HG02610 (cell line): ENCODE data around the gene STX18.
"Not testable (repeated sequence)": the region's sequence is repeated elsewhere in the genome, so short reads cannot be mapped to it uniquely, and the experiment has no call there.

Experiments used
- ATAC-seq: cut with Tn5 transposase; IDR thresholded peaks from one replicate; pipeline ENCODE4 v1.9.1; 2021; ENCODE audit warnings: mild to moderate bottlenecking, moderate library complexity; ENCODE audit not compliant: unreplicated experiment

Gene STX18

GRCh38 chr4:4555916-4556315 lies 14.1 kb upstream of the STX18 start:
- ATAC-seq = no peak

DNA sequence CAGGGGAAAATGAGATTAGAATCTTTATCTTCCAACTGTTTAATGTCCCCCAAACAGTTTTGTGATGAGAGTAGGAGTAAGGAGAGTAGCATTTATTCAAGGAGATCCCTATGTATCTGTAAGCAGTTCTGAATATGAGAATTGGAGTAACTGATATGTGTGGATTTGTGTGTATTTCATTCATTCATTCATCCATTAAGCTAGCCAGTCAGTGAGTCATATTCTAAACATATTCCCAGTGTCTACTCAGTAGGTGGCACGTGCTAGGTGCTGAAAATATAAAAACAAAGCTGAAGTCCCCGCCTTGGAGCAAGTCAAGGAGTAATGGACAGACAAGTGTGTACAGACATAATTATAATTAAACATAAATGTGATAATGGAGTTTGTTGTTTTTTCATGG lies 12.4 kb upstream of the STX18 start:
- ATAC-seq = no peak

GRCh38 chr4:4552042-4552441 lies 10.2 kb upstream of the STX18 start:
- ATAC-seq = not testable (repeated sequence)

GRCh38 chr4:4550161-4550560 lies 8.3 kb upstream of the STX18 start:
- ATAC-seq = not testable (repeated sequence)

DNA sequence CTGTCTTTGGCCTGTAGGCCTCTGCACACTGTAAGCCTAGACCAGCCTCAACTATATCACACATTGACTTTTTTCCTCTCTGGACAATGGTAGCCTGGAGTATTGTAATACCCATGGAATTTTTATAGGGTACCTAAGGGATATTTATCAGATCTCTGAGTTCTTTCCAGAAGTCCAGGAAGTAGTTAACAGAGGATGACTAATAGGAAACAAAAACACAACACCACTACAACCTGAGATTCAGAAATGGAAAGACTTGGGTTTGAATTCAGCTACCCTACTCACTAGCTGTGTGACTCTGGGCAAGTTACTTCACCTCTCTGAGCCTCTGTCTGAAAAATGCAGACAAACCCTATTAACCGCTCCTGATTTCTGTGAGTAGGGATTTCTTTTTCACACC lies 7.7 kb upstream of the STX18 start:
- ATAC-seq = no peak

DNA sequence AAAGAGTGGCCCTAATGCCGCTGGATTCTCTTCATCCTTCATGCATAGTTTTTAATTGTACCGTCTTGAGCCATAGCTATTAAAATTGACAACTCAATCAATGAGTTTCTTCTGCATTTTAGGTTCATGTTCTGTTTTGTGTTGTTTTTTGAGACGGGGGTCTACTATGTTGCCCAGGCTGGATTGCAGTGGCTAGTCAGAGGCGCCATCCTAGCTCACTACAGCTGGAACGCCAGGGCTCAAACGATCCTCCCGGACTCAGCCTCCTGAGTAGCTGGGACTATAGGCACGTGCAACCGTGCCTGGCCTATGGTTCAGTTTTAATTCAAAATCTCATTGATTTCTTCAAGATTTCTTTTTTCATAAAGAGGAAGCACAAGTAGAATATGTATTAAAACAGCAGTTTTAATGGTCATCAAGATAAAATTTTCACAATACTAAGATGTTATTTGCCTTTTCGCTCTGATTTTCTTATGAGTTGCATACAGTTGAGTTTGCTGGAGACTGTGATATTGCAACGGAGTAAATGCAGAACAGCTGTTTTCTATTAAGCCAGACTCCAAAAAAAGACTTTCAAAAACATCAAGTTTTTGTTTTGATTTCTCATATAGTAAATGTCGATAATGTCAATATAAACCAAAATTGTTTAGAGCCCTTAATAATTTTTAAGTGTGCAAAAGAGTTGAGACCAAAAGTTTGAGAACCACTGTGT lies 1.1 kb upstream of the STX18 start:
- no peak for ATAC-seq

- peak; percentile 36 for ATAC-seq
Measured at GRCh38 chr4:4541040-4541631, 712 bp downstream of the STX18 start.

DNA sequence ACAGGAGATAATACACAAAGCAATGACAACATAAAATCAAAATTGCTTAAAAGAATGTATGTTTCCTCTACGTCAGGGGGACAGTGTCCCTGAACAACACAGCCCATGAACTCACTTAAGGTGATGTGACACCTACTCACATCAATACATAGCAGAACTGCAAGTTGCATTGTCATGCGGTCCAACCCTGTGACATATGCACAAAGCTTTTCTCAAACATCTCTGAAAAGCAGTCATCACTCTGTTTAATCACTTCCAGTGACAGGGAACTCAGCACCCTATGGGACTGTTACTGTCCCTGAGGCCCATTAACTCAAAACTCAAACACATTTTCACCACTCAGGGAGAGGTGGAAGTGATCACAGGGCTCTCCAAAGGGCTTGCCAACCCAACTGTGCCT lies 2.4 kb downstream of the STX18 start:
- ATAC-seq = no peak

- ATAC-seq = no peak
Measured at GRCh38 chr4:4535590-4535989, 6.3 kb downstream of the STX18 start.

DNA sequence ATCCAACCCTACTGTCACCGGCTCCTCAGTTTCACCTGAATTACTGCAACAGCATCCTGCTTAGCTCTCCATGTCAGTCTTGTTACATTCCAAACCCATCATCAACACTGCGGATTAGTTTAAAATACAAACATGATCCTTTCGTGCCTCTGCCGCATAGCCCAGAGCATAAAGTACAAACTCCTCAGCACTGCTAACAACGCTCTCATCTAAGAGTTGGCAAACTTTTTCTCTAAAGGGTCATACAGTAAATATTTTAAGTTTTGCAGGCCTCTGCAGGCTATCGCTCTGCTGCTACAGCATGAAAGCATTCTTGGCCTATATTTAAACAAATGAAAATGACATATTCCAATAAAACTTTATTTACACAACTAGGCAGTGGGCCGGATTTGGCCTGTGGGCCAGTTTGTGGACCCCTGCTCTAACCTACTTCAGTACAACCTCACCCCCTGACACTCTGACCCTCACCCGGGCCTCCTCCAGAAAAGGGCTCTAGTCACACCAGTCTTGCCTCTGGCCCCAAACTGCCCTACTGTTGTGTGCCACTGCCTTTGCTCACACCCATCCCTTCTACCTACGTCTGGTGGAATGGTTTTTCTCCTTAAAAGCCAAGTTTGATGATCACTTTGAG lies 7.2 kb downstream of the STX18 start:
- ATAC-seq = no peak

- no peak for ATAC-seq
Measured at GRCh38 chr4:4533461-4534169, 8.2 kb downstream of the STX18 start.

GRCh38 chr4:4532371-4533154 lies 9.3 kb downstream of the STX18 start:
- no peak for ATAC-seq

DNA sequence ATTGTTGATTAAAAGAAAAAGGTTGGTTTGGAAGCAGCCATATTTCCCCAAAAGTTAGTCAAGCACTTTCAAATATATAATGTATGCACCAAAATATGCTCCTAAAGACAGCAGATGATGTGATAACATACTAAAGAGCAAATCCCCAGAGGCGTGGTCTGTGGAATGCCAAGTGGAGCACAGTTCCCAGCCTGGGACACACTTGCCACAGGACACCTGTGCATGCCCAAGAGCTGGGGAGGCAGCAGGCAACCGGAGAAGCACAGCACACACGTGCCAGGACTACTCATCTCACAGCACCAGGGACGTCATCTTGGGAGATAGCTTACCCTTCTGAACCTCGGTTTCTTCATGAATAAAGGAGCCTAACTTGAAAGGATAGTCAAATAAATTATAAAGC lies 12.5 kb downstream of the STX18 start:
- no peak for ATAC-seq

GRCh38 chr4:4526401-4526800 lies 15.4 kb downstream of the STX18 start:
- no peak for ATAC-seq

GRCh38 chr4:4524364-4524763 lies 17.5 kb downstream of the STX18 start:
- peak; percentile 97 for ATAC-seq

DNA sequence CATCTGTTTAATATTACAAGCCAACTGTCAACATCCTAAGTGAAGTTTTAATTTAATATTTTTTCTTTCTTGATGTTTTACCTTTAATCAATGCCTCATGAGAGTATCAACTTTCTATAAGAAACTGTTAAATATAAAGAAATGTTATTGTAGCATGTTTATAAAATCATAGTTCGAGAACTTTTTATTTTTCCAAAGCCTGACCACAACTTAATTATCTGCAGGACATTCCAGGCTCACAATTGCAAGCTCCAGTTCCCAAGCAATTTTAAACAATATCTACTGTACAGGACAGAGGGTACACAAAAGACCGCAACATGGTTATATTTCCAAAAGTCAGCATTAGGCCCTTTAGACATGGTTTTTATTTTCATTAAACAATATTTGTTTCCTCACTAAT lies 20.1 kb downstream of the STX18 start:
- ATAC-seq = no peak

- ATAC-seq = peak; percentile 27
Measured at GRCh38 chr4:4521136-4521535, 20.7 kb downstream of the STX18 start.

GRCh38 chr4:4519297-4519894 lies 22.5 kb downstream of the STX18 start:
- ATAC-seq = no peak

GRCh38 chr4:4518747-4519146 lies 23.1 kb downstream of the STX18 start:
- ATAC-seq = no peak

DNA sequence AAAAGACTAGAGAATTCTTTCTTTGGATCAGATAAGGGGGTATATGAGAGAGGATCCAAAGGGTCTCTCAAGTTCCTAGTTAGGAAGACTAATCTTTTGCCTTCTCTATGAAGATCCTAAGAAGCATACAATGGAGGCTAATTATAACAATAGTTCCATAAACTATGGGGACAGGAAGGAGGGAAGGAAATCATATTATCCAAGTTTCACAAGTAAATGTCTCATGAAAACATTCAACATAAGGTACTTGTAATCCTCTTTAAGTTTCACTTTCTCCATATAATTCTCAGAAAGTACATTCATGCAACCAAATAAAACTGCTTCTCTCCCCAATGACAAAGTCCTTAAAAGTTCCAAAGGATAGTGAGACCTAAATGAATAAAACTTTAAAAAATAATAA lies 27.1 kb downstream of the STX18 start:
- ATAC-seq = no peak

DNA sequence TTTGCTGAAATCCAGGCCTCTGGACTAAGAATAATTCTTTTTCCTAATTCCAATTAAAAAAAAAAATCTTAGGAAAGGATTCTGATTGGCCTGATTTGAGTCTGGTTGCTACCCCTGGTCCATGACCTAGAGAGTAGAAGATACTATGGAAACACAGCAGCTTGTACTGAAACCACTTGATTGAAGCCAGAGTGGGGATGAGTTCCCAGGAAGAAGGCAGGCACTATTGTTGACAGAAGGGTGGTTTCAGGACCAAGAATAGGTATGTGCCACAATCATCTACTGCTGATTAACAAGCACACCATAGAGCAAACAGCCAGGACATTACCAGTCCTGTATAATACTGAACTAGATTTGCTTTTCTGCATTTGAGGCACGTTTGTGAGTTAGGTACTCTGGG lies 29.6 kb downstream of the STX18 start:
- ATAC-seq = no peak
